ENCODE data around the gene RBBP8NL.

Gene RBBP8NL

DNA sequence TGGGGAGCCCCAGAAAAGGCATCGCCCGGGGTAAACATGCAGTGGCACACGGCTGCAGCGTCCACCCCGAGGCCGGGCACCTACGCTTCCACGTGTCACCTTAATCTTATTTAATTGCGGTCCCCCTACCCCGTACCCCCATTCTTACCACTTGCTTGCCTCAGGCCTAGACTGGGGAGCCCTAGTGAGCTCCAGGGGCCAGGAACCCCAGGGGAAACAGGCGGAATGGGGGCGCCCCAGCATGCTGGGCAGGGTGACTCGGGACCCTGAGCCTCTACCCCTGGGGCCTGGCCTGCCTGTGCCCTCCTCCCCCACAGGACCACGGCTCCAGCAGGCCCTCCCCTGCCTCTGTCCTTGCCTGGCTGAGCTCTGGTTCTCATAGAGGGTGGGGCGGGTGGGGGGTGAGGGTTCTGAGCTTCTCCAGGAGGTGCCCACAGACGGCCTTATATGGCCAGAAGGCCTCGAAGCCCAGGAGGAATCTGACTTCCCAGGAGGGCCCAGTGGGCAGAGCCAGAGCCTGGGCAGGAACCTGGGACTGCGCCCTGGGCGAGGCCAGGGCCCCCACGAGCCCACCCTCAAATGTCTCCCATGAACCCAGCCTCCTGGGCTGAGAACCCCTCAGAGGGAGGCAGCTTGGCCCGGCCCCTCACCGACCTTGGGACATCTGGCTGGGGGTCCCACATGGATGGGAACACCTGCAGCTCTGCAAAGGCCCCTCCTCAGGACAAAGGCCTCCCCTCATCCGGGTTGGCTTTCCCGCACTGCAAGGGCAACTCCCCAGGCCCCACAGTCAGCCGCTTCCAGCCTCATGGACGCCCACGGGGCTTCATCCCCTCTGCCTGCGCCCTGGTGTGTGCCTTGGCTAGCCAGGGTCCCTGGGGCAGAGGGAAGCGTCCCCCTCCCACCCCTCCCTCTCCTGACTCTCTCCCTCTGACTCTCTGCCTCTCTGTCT, 55.0 kb downstream of the RBBP8NL start:
- no peak for DNase-seq (ENCODE audit: low read depth in 1 of 2, low spot score in 1 of 2)
- no peak for TF ChIP-seq JUND (IDR thresholded peaks at IDR 0.05; ENCODE audit: low read depth)
- in situ Hi-C loops (cut with HindIII; ENCODE audit: low pct_unique_long_range_greater_than_20kb, low sequenced_read_pairs): no loop called here

DNA sequence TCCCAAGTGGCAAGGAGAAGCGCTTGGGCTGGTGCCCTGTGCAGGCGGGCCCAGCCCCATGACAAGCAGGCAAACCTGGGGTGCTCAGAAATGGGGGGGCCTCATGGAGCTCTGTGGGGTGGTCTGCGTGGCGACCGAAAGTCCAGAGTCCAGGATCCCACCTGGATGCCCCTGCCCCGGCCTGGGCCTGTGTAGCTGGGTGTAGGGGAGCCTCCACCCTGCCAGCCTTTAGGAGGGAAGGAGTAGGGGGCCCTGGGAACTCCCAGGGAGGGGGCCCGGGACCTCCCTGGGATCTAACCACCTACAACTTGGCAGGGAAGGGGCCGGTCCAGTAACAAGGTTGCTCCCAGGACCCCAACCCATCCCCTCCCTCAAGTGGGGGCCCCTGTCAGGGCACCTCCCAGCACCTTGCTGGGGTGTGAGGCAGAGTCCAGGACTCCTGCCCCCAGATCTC, 55.7 kb downstream of the RBBP8NL start:
- no peak for DNase-seq (ENCODE audit: low read depth in 1 of 2, low spot score in 1 of 2)
- no peak for TF ChIP-seq JUND (IDR thresholded peaks at IDR 0.05; ENCODE audit: low read depth)
- in situ Hi-C loops (cut with HindIII; ENCODE audit: low pct_unique_long_range_greater_than_20kb, low sequenced_read_pairs): no loop called here

DNA sequence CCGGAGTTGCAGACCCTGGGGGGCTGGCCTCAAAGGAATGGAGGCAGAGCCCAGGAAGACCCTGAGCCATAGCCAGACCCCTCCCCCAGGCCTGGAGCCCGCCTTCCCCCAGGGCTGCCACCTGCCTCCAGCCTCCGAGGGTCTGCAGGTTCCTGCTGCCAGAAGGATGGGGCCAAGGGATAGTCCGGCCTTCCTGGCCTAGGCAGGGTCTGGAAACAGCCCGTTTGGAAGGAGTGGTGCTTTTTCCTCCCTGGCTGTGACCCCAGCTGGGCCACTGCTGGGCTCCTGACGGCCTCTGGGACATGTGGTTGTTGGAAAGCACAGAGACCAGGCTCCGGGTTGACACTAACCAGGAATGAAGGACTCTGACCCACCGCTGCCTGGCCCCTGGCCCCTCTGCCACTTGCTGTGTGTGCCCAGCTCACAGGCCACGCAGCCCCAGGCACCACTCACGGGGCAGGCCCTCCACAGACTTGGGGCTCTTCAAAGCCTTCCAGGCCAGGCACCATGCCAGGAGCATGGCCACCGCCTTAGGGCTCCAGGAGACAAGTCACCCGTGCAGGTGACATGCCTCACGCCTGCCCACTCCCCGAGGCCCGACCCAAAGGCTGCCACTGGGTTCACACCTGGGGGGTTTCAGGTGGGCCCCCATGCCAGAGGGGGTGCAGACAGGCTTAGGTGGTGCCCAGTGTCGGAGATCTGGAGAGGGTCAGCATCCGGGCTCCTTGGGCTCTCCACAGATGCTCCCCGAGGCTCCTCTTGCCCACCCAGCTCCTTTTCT, 56.3 kb downstream of the RBBP8NL start:
- TF ChIP-seq JUND (IDR thresholded peaks at IDR 0.05; ENCODE audit: low read depth): no peak
- in situ Hi-C loops (cut with HindIII; ENCODE audit: low pct_unique_long_range_greater_than_20kb, low sequenced_read_pairs): no loop called here
- no peak for DNase-seq (ENCODE audit: low read depth in 1 of 2, low spot score in 1 of 2)

DNA sequence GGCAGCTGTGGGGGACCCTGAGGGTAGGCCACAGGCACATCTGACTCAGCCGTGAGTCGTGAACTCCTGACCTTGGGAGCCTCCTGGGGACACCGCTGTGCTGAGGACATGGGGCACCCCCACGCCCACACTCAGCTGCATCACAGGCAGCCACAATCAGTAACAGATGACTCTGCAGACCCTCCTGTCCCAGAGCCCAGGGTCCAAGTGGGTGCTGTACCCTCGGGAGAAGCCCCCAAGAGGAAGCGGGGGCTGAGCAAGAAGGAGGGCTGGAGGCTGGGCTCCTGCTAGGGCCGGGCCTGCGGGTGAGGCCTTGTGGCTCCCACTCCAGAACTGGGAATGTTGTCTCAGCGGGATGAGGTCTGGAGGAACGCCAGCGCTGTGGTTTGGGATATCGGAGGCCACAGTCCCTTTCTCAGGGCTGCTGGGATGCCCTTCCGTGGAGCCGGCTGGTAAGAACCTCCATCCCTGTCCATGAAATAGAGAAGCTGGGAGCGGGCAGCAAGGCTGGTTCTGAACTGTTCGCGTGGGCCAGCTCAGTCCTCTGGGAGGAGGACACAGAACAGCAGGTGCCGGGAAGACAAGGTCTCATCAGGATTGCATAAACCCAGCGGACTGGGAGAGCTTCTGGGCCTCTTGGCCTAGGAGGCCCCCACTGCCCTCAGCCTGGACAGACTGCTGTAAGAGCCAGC, 57.1 kb downstream of the RBBP8NL start:
- DNase-seq (ENCODE audit: low read depth in 1 of 2, low spot score in 1 of 2): peak in 1 of 2 experiments; percentile 71
- in situ Hi-C loops (cut with HindIII; ENCODE audit: low pct_unique_long_range_greater_than_20kb, low sequenced_read_pairs): no loop called here

DNA sequence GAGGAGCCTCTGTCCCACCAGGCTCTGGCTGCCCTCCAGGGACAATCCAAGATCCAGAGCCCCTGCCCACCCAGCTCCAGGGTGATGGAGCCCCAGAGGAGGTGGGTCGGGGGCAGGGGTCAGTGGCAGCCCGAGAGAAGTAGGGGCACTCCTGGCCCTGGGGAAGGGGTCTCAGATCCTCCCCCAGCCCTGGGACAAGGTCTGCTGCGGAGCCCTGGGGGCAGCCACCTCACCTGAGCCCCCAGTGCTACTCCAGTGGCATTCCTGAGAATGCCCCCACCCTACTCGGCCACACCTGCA, 57.6 kb downstream of the RBBP8NL start:
- in situ Hi-C loops (cut with HindIII; ENCODE audit: low pct_unique_long_range_greater_than_20kb, low sequenced_read_pairs): no loop called here
- DNase-seq (ENCODE audit: low read depth in 1 of 2, low spot score in 1 of 2): no peak
- no peak for TF ChIP-seq JUND (IDR thresholded peaks at IDR 0.05; ENCODE audit: low read depth)

More for the DNA sequence above, 57.1 kb downstream of the RBBP8NL start:
- TF ChIP-seq JUND (IDR thresholded peaks at IDR 0.05; ENCODE audit: low read depth): no peak

DNA sequence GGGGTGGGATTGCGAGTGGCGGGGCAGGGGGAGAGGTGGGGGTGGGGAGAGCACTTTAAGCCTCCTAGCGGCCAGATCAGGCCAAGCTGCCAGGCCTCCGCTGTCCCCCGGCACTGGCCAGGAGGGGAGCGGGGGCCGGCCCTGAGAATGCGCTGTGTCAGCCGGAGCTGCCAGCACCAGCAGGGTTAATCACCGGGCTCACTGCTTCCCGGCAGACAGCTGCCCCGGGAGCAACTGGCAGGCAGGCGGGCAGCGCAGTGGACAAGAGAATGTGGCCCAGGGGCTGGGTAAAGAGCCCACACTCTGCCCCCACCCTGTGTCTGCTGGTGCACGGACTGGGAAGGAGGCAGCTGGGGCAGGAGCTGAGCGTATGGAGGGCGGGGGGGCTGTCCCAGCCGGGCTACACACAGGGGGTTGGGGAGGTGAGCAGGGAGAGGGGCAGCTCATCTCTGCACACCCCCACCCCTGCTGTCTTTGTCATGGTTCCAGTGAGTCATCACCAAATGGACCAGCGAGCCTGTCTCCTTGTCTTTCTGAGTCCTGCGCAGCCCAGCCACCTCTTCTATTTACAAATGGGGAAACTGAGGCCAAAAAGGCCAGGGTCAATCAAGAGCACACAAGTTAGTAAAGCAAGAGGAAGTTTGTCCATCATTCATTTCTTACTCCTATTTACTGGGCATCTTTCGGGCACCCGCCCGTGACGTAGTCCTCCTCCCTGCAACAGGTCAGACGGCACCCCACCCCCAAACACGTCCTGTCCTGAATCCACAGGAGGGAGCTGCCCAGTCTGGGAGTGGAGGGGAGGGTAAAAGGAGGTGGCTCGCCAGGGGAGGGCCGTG, 58.1 kb downstream of the RBBP8NL start:
- DNase-seq (ENCODE audit: low read depth in 1 of 2, low spot score in 1 of 2): peak in 1 of 2 experiments; percentile 74
- in situ Hi-C loops (cut with HindIII; ENCODE audit: low pct_unique_long_range_greater_than_20kb, low sequenced_read_pairs): no loop called here
- TF ChIP-seq JUND (IDR thresholded peaks at IDR 0.05; ENCODE audit: low read depth): no peak

DNA sequence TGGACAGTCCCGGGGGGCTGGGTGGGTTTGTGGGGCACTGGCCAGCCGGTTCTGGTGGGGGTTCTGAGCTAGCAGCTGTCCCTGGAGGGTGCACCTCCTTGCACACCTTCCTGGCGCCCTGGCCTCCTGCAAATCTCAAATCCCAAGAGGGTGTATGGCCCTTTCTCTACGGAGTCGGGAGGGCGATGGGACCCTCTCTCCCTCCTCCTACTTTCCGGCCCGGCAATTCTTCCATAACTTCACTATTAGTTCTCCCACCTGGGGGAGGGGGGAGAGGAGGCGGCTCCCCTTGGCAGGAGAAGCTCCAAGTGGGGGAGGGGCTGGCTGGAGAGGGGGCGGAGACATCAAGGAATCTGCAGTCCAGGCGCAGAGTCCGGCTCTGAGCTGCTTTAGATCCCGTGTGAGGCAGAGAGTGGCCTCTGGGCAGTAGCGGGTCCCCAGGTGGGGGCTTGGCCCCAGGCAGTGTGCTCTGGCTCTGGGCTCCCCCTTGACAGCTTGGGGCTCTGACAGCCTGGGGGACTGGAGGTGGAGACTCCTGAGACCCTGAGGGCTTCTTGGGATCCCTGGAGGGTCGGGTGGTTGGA, 58.9 kb downstream of the RBBP8NL start:
- peak; percentile 90 to 91 for DNase-seq (ENCODE audit: low read depth in 1 of 2, low spot score in 1 of 2)
- no peak for TF ChIP-seq JUND (IDR thresholded peaks at IDR 0.05; ENCODE audit: low read depth)
- in situ Hi-C loops (cut with HindIII; ENCODE audit: low pct_unique_long_range_greater_than_20kb, low sequenced_read_pairs): no loop called here

DNA sequence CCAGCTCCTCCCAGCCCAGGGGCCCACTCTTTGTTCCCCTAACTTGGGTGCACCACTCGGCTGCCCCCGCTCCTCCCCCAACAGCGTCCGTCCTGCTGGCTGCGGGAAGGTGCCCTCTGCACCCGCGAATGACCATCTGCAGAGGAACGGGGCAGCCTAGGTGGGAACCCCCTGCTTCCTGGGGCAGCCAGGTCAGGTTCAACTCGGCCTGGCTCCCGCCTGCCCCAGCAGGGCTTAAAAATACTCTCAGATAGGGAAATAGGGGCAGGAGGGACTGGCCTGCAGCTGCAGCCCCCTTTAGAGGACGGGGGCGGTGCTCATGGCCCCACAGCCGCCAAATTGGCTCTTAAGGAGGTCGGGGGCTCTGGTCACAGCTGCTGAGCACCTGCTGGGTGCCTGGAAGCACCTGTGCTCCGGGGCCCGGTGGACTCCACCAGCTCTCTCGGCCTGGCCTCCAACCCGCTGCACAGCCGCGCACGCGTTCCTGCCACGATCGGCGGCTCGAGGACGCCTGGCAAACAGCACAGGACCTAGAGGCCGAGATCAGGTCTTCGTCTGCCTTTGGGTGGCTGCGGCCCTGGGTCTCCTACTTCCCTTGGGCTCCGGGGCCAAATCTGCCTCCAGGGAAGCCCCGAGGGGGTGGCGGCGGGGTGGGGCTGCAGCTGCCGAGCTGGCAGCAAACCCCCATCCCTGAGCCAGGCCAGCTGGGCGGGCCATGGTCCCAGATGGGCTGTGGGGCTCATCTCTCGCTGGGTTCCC, 59.5 kb downstream of the RBBP8NL start:
- DNase-seq (ENCODE audit: low read depth in 1 of 2, low spot score in 1 of 2): peak in 1 of 2 experiments; percentile 75
- TF ChIP-seq JUND (IDR thresholded peaks at IDR 0.05; ENCODE audit: low read depth): no peak
- in situ Hi-C loops (cut with HindIII; ENCODE audit: low pct_unique_long_range_greater_than_20kb, low sequenced_read_pairs): no loop called here

DNA sequence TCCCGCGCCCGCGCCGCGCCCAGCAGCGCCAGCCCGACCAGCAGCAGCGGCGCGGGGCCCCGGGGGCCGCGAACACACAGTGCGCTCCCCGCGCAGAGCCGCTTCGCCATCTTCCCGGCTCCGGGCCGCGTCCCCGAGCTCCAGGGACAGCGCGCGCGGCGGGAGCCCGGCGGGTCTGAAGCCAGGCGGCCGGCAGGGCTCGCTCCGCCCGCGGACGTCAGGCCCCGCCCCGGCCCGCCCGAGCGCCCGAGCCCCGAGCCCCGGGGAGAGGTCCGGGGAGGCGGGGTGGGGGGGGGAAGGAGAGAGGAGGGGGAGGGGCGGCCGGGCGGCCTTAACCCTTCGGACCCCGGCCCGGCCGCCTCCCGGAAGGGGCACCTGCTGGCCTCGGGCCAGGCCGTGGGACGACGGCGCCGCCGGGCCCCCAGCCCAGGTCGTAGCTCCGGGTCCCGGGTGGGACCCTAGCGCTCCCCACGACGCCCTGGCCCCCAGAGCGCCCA, 60.2 kb downstream of the RBBP8NL start, which contains the start of gene LAMA5:
TSS of gene LAMA5 (minus strand) at position 177 of the 497 bp plus-strand sequence. CDS start at position 110, 67 bp downstream.
- peak; percentile 86 to 88 for DNase-seq (ENCODE audit: low read depth in 1 of 2, low spot score in 1 of 2)
- TF ChIP-seq JUND (IDR thresholded peaks at IDR 0.05; ENCODE audit: low read depth): no peak
- in situ Hi-C loops (cut with HindIII; ENCODE audit: low pct_unique_long_range_greater_than_20kb, low sequenced_read_pairs): no loop called here

DNA sequence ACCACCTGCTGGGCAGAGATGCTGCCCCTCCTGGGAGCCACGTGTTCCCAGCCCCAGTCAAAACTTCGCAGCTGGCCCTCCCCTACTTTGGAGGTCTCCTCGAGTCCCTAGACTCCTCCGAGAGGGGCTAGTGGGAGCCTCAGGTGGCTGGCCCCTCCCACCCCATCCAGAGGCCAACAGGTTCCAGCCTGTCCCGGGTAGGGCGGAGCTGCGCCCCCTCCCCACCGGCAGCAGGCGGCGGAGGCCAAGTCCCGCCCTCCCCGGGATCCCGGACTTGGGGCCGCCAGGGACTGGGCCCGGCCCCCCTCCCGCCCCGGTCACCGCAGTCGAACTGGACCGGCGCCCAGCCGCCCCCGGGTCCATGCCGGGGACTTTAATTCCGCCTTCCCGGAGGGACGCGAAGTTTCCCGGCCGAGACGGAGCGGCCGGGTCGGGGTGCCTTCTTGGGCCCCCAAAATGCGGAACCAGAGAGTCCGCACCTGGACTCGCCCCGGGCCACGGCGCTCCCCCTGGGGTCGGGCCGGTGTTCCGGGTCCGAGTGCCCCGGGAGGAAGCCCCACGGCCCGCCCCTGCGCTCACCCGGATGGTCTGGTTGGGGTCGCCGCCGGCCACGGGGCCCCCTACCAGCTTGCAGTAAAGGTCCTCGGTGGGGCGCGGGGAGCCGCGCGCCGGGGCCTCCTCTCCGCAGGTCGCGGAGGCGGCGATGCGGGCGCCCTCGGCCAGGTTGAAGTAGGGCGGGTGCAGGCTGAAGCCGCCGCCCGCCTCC, 60.8 kb downstream of the RBBP8NL start:
- in situ Hi-C loops (cut with HindIII; ENCODE audit: low pct_unique_long_range_greater_than_20kb, low sequenced_read_pairs): no loop called here
- peak; percentile 83 to 90 for DNase-seq (ENCODE audit: low read depth in 1 of 2, low spot score in 1 of 2)
- TF ChIP-seq JUND (IDR thresholded peaks at IDR 0.05; ENCODE audit: low read depth): no peak
